SK-N-SH treated with all-trans-retinoic acid at 6 μM for 48 hours (cell line): Measurements from ENCODE around the gene IP6K2.

ENCODE experiments used
- ARNTL ChIP-seq: fragments of 450-650 bp; formaldehyde crosslinking; IDR thresholded peaks from 2 replicates; pipeline ENCODE4 v1.5.0; 2020; ENCODE audit warnings: low read depth, mild to moderate bottlenecking, moderate library complexity, borderline replicate concordance
- BACH2 ChIP-seq: fragments of 250-450 bp; sonication (Bioruptor Pico); IDR thresholded peaks from 2 replicates; pipeline ENCODE4 v1.9.0; 2021; ENCODE audit warnings: mild to moderate bottlenecking, borderline replicate concordance
- ESRRG ChIP-seq: fragments of 250-450 bp; sonication (Bioruptor Pico); IDR thresholded peaks from 2 replicates; pipeline ENCODE4 v1.6.1; 2021; ENCODE audit warnings: mild to moderate bottlenecking
- RARB ChIP-seq: fragments of 250-450 bp; sonication (Bioruptor Pico); IDR thresholded peaks from 2 replicates; pipeline ENCODE4 v1.8.0; 2021; ENCODE audit warnings: mild to moderate bottlenecking, moderate library complexity
- SNAI2 ChIP-seq: fragments of 250-450 bp; sonication (Bioruptor Pico); IDR thresholded peaks from 2 replicates; pipeline ENCODE4 v1.5.0; 2020; ENCODE audit warnings: mild to moderate bottlenecking, moderate library complexity
- TCF4 ChIP-seq: fragments of 250-450 bp; sonication (Bioruptor Pico); IDR thresholded peaks from 2 replicates; pipeline ENCODE4 v1.8.0; 2021; ENCODE audit warnings: mild to moderate bottlenecking, moderate library complexity, borderline replicate concordance
- ZFP3 ChIP-seq: fragments of 250-450 bp; sonication (Bioruptor Pico); IDR thresholded peaks from 2 replicates; pipeline ENCODE4 v1.5.0; 2020; ENCODE audit warnings: mild to moderate bottlenecking, moderate library complexity
- ZFP30 ChIP-seq: fragments of 450-650 bp; formaldehyde crosslinking; IDR thresholded peaks from 2 replicates; pipeline ENCODE4 v1.5.0; 2022; ENCODE audit warnings: mild to moderate bottlenecking, moderate library complexity
- ZNF565 ChIP-seq: fragments of 450-650 bp; formaldehyde crosslinking; conservative IDR thresholded peaks from 2 replicates; pipeline ENCODE4 v1.5.0; 2020; ENCODE audit warnings: low read depth, mild to moderate bottlenecking, moderate library complexity
- ZNF8 ChIP-seq: fragments of 450-650 bp; formaldehyde crosslinking; IDR thresholded peaks from 2 replicates; pipeline ENCODE4 v1.5.0; 2020; ENCODE audit warnings: mild to moderate bottlenecking, moderate library complexity
- TF ChIP-seq, protein P1 (sequence below): fragments of 250-450 bp; sonication (Bioruptor Pico); IDR thresholded peaks from 2 replicates; pipeline ENCODE4 v1.5.1; 2020; ENCODE audit warnings: low read depth, mild to moderate bottlenecking, moderate library complexity
- TF ChIP-seq, protein P2 (sequence below): fragments of 250-450 bp; sonication (Bioruptor Pico); IDR thresholded peaks from 2 replicates; pipeline ENCODE4 v1.8.0; 2021; ENCODE audit warnings: low read depth, mild to moderate bottlenecking, moderate library complexity, borderline replicate concordance
- TF ChIP-seq, protein P3 (sequence below): fragments of 250-450 bp; sonication (Bioruptor Pico); IDR thresholded peaks from 2 replicates; pipeline ENCODE4 v1.5.0; 2020; ENCODE audit warnings: mild to moderate bottlenecking, moderate library complexity
- TF ChIP-seq, protein P4 (sequence below): fragments of 250-450 bp; sonication (Bioruptor Pico); IDR thresholded peaks from 2 replicates; pipeline ENCODE4 v1.8.0; 2020; ENCODE audit warnings: mild to moderate bottlenecking, moderate library complexity, borderline replicate concordance

DNA sequence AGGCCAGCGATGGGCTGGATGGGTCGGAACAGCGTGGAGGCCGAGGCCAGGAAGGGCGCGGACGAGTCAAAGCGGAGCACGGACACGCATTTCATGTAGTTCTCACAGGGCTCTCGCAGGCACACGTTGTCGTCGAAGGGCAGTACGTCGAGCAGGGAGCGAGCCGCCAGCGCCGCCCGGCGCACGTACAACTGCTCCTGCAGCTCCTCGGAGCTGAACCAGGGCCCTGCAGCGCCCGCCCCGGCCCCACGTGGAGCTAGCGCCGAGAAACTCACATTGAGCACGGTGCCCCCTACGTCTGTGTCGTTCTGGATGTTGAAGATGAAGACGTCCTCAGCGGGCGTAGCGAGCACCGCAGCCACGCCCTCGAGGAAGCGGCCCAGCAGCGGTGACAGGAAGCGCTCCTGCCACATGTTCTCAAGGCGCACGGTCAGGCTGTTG is 60.2 kb downstream of the IP6K2 start:
- TF ChIP-seq, protein P1, sequence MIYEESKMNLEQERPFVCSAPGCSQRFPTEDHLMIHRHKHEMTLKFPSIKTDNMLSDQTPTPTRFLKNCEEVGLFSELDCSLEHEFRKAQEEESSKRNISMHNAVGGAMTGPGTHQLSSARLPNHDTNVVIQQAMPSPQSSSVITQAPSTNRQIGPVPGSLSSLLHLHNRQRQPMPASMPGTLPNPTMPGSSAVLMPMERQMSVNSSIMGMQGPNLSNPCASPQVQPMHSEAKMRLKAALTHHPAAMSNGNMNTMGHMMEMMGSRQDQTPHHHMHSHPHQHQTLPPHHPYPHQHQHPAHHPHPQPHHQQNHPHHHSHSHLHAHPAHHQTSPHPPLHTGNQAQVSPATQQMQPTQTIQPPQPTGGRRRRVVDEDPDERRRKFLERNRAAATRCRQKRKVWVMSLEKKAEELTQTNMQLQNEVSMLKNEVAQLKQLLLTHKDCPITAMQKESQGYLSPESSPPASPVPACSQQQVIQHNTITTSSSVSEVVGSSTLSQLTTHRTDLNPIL: no peak
- TF ChIP-seq, protein P2, sequence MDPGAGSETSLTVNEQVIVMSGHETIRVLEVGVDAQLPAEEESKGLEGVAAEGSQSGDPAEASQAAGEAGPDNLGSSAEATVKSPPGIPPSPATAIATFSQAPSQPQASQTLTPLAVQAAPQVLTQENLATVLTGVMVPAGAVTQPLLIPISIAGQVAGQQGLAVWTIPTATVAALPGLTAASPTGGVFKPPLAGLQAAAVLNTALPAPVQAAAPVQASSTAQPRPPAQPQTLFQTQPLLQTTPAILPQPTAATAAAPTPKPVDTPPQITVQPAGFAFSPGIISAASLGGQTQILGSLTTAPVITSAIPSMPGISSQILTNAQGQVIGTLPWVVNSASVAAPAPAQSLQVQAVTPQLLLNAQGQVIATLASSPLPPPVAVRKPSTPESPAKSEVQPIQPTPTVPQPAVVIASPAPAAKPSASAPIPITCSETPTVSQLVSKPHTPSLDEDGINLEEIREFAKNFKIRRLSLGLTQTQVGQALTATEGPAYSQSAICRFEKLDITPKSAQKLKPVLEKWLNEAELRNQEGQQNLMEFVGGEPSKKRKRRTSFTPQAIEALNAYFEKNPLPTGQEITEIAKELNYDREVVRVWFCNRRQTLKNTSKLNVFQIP (CRISPR knock-in tag): no peak
- TF ChIP-seq RARB (CRISPR knock-in tag): no peak
- TF ChIP-seq, protein P3, sequence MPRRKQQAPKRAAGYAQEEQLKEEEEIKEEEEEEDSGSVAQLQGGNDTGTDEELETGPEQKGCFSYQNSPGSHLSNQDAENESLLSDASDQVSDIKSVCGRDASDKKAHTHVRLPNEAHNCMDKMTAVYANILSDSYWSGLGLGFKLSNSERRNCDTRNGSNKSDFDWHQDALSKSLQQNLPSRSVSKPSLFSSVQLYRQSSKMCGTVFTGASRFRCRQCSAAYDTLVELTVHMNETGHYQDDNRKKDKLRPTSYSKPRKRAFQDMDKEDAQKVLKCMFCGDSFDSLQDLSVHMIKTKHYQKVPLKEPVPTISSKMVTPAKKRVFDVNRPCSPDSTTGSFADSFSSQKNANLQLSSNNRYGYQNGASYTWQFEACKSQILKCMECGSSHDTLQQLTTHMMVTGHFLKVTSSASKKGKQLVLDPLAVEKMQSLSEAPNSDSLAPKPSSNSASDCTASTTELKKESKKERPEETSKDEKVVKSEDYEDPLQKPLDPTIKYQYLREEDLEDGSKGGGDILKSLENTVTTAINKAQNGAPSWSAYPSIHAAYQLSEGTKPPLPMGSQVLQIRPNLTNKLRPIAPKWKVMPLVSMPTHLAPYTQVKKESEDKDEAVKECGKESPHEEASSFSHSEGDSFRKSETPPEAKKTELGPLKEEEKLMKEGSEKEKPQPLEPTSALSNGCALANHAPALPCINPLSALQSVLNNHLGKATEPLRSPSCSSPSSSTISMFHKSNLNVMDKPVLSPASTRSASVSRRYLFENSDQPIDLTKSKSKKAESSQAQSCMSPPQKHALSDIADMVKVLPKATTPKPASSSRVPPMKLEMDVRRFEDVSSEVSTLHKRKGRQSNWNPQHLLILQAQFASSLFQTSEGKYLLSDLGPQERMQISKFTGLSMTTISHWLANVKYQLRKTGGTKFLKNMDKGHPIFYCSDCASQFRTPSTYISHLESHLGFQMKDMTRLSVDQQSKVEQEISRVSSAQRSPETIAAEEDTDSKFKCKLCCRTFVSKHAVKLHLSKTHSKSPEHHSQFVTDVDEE: no peak
- TF ChIP-seq TCF4: no peak
- no peak for TF ChIP-seq ZFP3 (CRISPR knock-in tag)
- no peak for TF ChIP-seq SNAI2 (CRISPR knock-in tag)
- TF ChIP-seq ARNTL: no peak
- TF ChIP-seq ZNF565: no peak
- TF ChIP-seq BACH2: no peak
- no peak for TF ChIP-seq ZFP30
- TF ChIP-seq, protein P4, sequence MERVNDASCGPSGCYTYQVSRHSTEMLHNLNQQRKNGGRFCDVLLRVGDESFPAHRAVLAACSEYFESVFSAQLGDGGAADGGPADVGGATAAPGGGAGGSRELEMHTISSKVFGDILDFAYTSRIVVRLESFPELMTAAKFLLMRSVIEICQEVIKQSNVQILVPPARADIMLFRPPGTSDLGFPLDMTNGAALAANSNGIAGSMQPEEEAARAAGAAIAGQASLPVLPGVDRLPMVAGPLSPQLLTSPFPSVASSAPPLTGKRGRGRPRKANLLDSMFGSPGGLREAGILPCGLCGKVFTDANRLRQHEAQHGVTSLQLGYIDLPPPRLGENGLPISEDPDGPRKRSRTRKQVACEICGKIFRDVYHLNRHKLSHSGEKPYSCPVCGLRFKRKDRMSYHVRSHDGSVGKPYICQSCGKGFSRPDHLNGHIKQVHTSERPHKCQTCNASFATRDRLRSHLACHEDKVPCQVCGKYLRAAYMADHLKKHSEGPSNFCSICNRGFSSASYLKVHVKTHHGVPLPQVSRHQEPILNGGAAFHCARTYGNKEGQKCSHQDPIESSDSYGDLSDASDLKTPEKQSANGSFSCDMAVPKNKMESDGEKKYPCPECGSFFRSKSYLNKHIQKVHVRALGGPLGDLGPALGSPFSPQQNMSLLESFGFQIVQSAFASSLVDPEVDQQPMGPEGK (CRISPR knock-in tag): no peak
- no peak for TF ChIP-seq ZNF8 (CRISPR knock-in tag)
- no peak for TF ChIP-seq ESRRG (CRISPR knock-in tag)
